Astrocyte (in vitro differentiated cells and primary cell): ENCODE measurements around the gene MCF2L2.

Source experiments
- CTCF ChIP-seq: IDR thresholded peaks from 2 replicates; pipeline ENCODE4 v1.5.1; 2011; ENCODE audit warnings: low read depth, mild to moderate bottlenecking, inconsistent platforms, low read length, moderate library complexity; ENCODE audit not compliant: insufficient read depth
- EZH2 ChIP-seq: IDR thresholded peaks from 2 replicates; pipeline ENCODE4 v1.6.1; 2012; ENCODE audit warnings: mild to moderate bottlenecking, low read length, inconsistent platforms; ENCODE audit not compliant: insufficient read depth

- no peak for TF ChIP-seq CTCF
- TF ChIP-seq EZH2: no peak
These were observed 214.8 kb downstream of the MCF2L2 start for GRCh38 chr3:183213415-183214276.
